Loucy (cell line): ENCODE data around the gene CD276.

Experiments
- EZH2phosphoT487 ChIP-seq: fragments of 200-600 bp; IDR thresholded peaks from 2 replicates; pipeline ENCODE4 v1.6.1; 2018; ENCODE audit warnings: antibody characterized with exemption, mild to moderate bottlenecking, moderate library complexity, borderline replicate concordance
- TF ChIP-seq, protein P1 (sequence below): fragments of 200-600 bp; sonication (generic); conservative IDR thresholded peaks from 2 replicates; pipeline ENCODE4 v1.5.1; 2014; ENCODE audit warnings: mild to moderate bottlenecking, antibody characterized with exemption, low read length

DNA sequence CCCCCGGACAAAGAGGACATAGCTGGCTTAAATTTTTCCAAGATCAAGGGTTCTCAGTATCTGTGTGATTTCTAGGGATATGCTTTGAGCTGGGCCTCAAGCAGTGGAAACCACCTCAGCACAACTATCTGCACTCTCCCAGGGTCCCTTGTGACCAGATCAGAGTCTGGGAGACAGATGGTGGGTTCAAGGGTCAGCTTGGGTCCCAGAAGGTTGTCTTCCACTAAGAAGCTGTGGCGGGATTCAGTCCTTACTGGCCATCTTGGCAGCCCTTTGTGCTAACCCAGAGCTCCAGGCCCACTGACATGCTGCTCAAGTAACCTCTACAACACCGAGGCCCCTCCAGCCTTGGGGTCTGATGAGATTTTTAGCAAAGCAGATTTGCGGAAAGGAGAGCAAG, 66.3 kb downstream of the CD276 start:
- TF ChIP-seq, protein P1, sequence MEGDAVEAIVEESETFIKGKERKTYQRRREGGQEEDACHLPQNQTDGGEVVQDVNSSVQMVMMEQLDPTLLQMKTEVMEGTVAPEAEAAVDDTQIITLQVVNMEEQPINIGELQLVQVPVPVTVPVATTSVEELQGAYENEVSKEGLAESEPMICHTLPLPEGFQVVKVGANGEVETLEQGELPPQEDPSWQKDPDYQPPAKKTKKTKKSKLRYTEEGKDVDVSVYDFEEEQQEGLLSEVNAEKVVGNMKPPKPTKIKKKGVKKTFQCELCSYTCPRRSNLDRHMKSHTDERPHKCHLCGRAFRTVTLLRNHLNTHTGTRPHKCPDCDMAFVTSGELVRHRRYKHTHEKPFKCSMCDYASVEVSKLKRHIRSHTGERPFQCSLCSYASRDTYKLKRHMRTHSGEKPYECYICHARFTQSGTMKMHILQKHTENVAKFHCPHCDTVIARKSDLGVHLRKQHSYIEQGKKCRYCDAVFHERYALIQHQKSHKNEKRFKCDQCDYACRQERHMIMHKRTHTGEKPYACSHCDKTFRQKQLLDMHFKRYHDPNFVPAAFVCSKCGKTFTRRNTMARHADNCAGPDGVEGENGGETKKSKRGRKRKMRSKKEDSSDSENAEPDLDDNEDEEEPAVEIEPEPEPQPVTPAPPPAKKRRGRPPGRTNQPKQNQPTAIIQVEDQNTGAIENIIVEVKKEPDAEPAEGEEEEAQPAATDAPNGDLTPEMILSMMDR, result no peak
- TF ChIP-seq EZH2phosphoT487, result no peak
